ENCODE measurements around the gene PAXX.

GRCh38 chr9:136978865-136979544 is 13.2 kb upstream of the PAXX start:
- TF ChIP-seq, protein P1, sequence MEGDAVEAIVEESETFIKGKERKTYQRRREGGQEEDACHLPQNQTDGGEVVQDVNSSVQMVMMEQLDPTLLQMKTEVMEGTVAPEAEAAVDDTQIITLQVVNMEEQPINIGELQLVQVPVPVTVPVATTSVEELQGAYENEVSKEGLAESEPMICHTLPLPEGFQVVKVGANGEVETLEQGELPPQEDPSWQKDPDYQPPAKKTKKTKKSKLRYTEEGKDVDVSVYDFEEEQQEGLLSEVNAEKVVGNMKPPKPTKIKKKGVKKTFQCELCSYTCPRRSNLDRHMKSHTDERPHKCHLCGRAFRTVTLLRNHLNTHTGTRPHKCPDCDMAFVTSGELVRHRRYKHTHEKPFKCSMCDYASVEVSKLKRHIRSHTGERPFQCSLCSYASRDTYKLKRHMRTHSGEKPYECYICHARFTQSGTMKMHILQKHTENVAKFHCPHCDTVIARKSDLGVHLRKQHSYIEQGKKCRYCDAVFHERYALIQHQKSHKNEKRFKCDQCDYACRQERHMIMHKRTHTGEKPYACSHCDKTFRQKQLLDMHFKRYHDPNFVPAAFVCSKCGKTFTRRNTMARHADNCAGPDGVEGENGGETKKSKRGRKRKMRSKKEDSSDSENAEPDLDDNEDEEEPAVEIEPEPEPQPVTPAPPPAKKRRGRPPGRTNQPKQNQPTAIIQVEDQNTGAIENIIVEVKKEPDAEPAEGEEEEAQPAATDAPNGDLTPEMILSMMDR (IDR thresholded peaks at IDR 0.05; ENCODE audit: insufficient read depth, low read length, poor library complexity, severe bottlenecking), result no peak
- TF ChIP-seq EZH2phosphoT487 (conservative IDR thresholded peaks at IDR 0.05; ENCODE audit: low read length), result no peak
